Glutamatergic neuron (in vitro differentiated cells): Measurements from ENCODE around the gene SEC22A. TPM values are rescaled to one million over a fixed set of nuclear protein-coding genes. Genes with fewer than 3 reads are reported as not detected.
A peak's percentile ranks its signal among the peaks of the same experiment; 100 is the strongest.

ENCODE experiments used
- DNase-seq: peaks from one replicate; pipeline ENCODE4 v3.0.0; 2022
- H3K27ac Mint-ChIP-seq: one replicate; pipeline ENCODE4 v1.8.0; 2020; ENCODE audit warnings: mild to moderate bottlenecking, mixed read lengths, inconsistent platforms; ENCODE audit not compliant: unreplicated experiment
- H3K27me3 Mint-ChIP-seq: one replicate; pipeline ENCODE4 v1.8.0; 2020; ENCODE audit warnings: mild to moderate bottlenecking, moderate library complexity, mixed read lengths, inconsistent platforms; ENCODE audit not compliant: unreplicated experiment
- H3K36me3 Mint-ChIP-seq: one replicate; pipeline ENCODE4 v1.8.0; 2020; ENCODE audit warnings: mild to moderate bottlenecking, mixed read lengths, inconsistent platforms; ENCODE audit not compliant: unreplicated experiment
- H3K4me1 Mint-ChIP-seq: one replicate; pipeline ENCODE4 v1.8.0; 2020; ENCODE audit warnings: mild to moderate bottlenecking, low read depth, mixed read lengths, inconsistent platforms; ENCODE audit not compliant: unreplicated experiment
- H3K4me3 Mint-ChIP-seq: one replicate; pipeline ENCODE4 v1.8.0; 2020; ENCODE audit warnings: mild to moderate bottlenecking, mixed read lengths, inconsistent platforms; ENCODE audit not compliant: unreplicated experiment
- H3K9me3 Mint-ChIP-seq: one replicate; pipeline ENCODE4 v1.8.0; 2020; ENCODE audit warnings: mild to moderate bottlenecking, moderate library complexity, mixed read lengths, inconsistent platforms; ENCODE audit not compliant: unreplicated experiment
- total RNA-seq: library from RNA; stranded (reverse); fragmentation: NEBNext Ultra II Directional; extraction: Animal tissue kit (Norgen Biotek cat#: 25700); gene quantifications from one replicate; pipeline ENCODE4 v1.2.1, GENCODE V29; 2021; ENCODE audit not compliant: unreplicated experiment
- TF ChIP-seq, protein P1 (sequence below): fragments of 200-600 bp; sonication (generic); IDR thresholded peaks from one replicate; pipeline ENCODE4 v1.5.0; 2021; ENCODE audit not compliant: partially characterized antibody, unreplicated experiment

SEC22A gene
- total RNA-seq, 1 donor from 2014 or later, result 14.6 TPM

DNA sequence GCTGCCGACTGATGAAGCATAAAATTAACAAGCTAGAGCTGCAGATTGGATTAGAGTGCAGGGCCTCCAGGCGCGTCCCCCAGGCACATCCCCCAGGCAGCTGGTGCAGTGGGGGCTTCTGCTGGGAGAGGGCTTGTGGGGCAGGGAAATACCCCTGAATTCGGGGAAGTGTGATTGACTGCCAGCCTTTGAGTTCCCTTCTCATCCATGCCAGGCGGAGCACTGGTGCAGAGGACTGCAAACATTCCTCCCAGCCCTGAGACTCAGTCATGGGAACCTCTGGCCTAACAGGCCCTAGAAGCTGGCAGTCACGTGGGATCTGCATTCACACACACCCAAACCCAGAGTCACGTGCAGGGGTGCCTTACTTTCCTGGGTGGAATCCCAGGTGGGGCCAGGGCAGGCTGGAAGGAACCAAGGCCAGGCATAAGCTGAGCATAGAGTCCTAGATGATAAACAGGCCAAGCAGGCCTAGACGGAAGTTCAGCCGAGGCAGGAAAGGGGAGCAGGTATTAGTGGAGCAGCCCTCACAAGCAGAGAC, 46.2 kb upstream of the SEC22A start:
- H3K4me1 Mint-ChIP-seq, result peaks cover 56% of the 10 kb centered on the region
- no peak for DNase-seq

GRCh38 chr3:123156276-123156995, 45.3 kb upstream of the SEC22A start:
- TF ChIP-seq, protein P1, sequence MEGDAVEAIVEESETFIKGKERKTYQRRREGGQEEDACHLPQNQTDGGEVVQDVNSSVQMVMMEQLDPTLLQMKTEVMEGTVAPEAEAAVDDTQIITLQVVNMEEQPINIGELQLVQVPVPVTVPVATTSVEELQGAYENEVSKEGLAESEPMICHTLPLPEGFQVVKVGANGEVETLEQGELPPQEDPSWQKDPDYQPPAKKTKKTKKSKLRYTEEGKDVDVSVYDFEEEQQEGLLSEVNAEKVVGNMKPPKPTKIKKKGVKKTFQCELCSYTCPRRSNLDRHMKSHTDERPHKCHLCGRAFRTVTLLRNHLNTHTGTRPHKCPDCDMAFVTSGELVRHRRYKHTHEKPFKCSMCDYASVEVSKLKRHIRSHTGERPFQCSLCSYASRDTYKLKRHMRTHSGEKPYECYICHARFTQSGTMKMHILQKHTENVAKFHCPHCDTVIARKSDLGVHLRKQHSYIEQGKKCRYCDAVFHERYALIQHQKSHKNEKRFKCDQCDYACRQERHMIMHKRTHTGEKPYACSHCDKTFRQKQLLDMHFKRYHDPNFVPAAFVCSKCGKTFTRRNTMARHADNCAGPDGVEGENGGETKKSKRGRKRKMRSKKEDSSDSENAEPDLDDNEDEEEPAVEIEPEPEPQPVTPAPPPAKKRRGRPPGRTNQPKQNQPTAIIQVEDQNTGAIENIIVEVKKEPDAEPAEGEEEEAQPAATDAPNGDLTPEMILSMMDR, result no peak
- Mint-ChIP-seq H3K27me3 (peaks cover 3% of the 10 kb centered on the region), H3K4me3 (no peak overlapping the region), H3K4me1 (peaks cover 47% of the 10 kb centered on the region), H3K36me3 (no peaks in the 10 kb centered on the region), H3K27ac (peak overlapping the region; percentile 62), H3K9me3 (peaks cover 11% of the 10 kb centered on the region)
- DNase-seq, result no peak

More for the DNA sequence above, 46.2 kb upstream of the SEC22A start:
- TF ChIP-seq, protein P1, result no peak
- Mint-ChIP-seq H3K27me3 (peaks cover 3% of the 10 kb centered on the region), H3K9me3 (peaks cover 11% of the 10 kb centered on the region), H3K36me3 (no peaks in the 10 kb centered on the region), H3K27ac (no peak overlapping the region), H3K4me3 (no peak overlapping the region)

DNA sequence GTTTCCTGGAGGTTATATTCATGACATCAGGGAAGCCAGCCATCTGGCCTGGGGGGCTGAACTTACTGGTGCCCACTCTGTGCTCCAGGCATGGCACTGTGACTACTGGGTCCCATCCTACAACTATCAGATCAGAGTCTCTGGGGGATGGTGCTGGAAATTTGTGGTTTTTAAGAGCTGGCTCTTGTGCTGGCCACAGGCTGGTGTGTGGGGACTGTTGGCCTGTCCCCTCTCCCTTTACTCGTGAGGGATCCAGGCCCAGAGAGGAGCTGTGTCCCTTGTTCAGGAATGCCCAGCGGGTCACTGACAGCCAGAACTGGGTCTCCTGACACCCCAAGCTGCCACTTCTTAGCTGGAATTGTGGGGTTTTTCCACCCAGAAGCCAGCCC, 44.5 kb upstream of the SEC22A start:
- Mint-ChIP-seq H3K4me1 (peaks cover 49% of the 10 kb centered on the region), H3K4me3 (no peak overlapping the region), H3K9me3 (peaks cover 11% of the 10 kb centered on the region), H3K27me3 (peaks cover 3% of the 10 kb centered on the region), H3K36me3 (no peaks in the 10 kb centered on the region), H3K27ac (no peak overlapping the region)
- DNase-seq, result no peak
- TF ChIP-seq, protein P1, result no peak

DNA sequence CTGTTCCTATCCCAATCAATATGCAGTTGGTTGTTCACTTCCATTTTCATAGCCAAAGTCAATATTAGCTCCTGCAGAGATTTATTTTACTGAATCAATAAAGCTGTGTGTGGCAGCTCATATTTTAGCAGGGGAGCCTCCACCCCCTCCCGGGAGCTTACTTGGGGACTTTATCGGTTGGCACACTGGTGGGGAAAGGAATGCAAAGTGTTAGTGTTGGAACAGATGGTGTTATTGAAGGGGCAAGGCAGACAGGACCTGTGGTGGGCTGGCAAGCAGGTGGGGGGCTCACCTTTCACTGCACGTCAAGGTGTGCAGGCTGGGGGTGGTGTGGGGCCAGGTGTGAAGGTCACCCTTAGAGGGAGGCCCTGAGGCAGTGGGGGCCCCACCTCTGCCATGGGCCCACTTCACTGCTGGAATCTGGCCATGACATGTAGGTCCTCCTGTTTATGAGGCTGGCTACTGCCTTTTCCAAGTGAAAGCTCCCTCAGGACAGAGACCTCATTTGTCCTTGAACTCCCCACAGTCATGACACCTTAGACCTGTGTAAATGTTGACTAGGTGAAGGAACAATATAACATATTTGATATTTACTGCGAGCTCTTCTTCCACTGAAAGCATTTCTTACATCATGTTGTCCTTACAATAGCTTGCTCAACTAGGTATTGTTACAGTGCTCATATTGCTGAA, 44.0 kb upstream of the SEC22A start:
- Mint-ChIP-seq H3K4me1 (peaks cover 47% of the 10 kb centered on the region), H3K4me3 (no peak overlapping the region), H3K36me3 (no peaks in the 10 kb centered on the region), H3K27ac (peak overlapping the region; percentile 10), H3K9me3 (peaks cover 11% of the 10 kb centered on the region), H3K27me3 (peaks cover 3% of the 10 kb centered on the region)
- TF ChIP-seq, protein P1, result no peak
- no peak for DNase-seq

- peaks cover 11% of the 10 kb centered on the region for H3K9me3 Mint-ChIP-seq
- peak overlapping the region; percentile 10 for H3K27ac Mint-ChIP-seq
- H3K4me1 Mint-ChIP-seq, result peaks cover 41% of the 10 kb centered on the region
- no peak overlapping the region for H3K4me3 Mint-ChIP-seq
- H3K27me3 Mint-ChIP-seq, result peaks cover 3% of the 10 kb centered on the region
- peaks cover 4% of the 10 kb centered on the region for H3K36me3 Mint-ChIP-seq
- no peak for DNase-seq
- TF ChIP-seq, protein P1, result no peak
These were observed 43.4 kb upstream of the SEC22A start for GRCh38 chr3:123158330-123158729.
